ENCODE measurements around the gene GRAP.
"Not testable (repeated sequence)": the region's sequence is repeated elsewhere in the genome, so short reads cannot be mapped to it uniquely, and the experiment has no call there.

Gene GRAP

DNA sequence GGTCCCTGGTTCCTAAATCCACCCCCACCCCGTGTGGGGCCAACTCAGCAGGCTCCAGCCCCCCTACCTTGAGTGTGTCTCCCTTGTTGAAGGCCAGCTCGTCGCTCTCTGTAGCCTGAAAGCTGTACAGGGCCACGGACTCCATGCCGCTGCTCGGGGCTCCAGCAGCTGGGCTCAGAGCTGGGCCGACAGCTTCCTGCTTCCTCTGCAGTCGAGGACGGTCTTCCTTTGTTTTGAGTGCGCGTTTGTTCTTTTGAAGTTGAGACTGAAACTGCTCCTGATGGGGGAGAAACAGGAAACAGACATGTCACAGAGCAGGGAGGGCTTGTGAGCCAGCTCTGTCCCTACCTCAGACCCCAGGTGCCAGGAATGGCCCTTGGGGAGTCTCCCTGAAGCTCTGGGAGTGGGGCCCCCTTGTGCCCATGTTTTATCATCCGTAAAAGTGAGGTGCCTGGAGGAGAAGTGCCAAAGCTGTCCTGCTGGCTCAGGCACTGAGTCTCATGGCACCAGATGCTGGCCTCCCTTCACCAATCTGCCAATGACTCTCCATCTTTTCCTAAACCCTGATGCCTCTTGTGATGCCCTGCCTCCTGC lies at the start of gene GRAP:
Gene GRAP, minus strand, starts transcription at position 176 of the 594 bp plus-strand sequence. Its CDS starts 31 bp downstream, at position 145.
- DNase-seq = not testable (repeated sequence)

GRCh38 chr17:19093684-19094438 lies 47.1 kb upstream of the GRAP start:
- DNase-seq = not testable (repeated sequence)

GRCh38 chr17:19092737-19093683 lies 46.3 kb upstream of the GRAP start:
- not testable (repeated sequence) for DNase-seq

GRCh38 chr17:19090058-19090772 lies 43.5 kb upstream of the GRAP start:
- DNase-seq = not testable (repeated sequence)

DNA sequence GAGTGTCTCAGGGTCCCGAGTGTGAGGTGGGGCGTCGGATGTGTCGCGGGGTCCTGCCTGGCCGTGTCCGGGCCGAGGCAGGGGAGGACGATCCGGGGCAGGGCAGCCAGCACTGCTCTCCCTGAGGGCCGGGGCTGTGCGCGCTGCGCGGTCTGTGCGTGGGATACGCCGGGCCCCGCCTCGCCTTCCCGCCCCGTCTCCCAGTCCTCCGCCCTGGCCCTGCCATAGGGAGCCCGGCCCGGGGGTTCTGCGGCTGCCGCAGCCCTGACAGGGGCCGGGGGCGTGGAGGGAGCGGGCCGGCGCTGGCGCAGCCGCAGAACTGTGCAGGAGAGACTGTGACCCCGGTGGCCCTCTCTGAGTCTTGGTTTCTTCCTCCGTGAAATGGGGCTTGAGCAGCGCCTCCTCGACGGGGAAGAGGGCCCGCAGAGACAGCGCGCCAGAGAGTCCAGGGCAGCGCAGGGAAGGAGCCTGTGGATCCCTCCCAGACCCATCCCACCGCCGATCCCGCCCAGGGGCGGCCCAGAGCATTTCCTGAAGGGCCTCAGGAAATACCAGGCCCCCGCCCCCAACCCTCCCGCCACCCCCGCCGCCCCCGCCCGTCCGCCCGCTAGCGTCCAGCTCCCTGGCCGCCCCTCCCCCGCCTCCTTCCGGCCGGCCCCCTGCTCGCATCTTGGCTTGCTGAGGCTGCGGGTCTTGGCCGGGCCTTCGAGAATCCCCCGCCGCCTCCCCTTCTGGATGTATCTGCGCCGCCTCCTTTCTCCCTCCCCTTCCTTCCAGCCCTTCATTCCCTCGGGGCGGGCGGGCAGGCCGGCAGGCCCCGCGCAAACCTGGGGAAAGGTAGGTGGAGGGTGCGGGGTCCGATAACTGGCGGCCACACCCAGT lies 42.3 kb upstream of the GRAP start:
- DNase-seq = not testable (repeated sequence)

DNA sequence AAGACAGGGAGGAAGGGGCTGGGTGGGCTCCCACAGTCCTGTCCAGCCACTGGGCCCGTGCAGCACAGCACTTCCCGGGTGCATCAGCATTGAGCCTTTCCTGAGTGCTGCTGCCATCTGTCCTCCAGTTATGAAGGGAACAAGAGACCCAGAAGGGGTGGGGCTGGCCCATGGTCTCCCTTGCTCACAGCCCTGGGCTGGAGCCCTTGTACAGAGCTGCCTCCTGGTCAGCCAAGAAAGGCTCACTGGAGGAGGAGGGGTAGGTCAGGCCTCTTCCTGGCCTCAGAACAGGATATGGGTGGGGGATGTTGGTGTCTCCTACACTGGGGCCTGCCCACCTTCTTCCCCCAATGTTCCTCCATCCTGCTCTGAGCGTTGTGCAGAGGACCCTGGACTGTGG lies 30.6 kb upstream of the GRAP start:
- DNase-seq = not testable (repeated sequence)

DNA sequence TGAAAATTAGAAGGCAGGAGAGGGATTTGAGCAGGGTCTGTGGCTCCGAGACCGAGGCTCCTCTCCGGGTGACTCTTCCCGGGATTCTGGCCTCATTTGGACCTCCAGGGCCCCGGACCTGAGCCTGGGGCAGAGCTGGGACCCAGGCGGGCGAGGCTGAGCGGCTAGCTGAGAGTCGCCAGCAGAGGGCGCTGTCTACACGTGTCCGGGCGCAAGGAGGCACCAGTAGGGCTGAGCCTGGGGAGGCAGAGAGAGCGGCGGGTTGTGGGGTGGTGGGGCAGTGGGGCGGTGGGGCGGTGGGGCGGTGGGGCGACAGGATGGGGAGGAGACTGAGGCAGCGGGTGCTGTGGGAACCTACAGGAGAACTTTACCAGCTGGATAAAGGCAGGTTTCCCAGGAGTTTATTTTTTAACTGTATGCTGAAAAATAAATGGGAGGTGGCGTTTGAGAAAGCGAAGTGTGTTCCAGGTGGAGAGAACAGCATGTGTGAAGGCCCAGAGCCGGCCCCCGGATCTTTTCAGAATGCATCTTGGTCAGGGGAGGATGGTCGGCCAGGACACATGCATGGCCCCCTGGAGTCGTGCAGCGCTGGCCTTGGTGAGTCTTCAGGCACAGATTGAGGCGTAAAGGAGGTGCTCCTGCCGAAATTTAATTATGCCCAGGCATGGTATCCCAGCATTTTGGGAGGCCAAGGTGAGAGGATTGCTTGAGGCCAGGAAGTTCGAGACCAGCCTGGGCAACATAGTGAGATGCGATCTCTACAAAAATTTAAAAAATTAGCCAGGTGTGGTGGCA lies 29.8 kb upstream of the GRAP start:
- peak; percentile 2 for DNase-seq

DNA sequence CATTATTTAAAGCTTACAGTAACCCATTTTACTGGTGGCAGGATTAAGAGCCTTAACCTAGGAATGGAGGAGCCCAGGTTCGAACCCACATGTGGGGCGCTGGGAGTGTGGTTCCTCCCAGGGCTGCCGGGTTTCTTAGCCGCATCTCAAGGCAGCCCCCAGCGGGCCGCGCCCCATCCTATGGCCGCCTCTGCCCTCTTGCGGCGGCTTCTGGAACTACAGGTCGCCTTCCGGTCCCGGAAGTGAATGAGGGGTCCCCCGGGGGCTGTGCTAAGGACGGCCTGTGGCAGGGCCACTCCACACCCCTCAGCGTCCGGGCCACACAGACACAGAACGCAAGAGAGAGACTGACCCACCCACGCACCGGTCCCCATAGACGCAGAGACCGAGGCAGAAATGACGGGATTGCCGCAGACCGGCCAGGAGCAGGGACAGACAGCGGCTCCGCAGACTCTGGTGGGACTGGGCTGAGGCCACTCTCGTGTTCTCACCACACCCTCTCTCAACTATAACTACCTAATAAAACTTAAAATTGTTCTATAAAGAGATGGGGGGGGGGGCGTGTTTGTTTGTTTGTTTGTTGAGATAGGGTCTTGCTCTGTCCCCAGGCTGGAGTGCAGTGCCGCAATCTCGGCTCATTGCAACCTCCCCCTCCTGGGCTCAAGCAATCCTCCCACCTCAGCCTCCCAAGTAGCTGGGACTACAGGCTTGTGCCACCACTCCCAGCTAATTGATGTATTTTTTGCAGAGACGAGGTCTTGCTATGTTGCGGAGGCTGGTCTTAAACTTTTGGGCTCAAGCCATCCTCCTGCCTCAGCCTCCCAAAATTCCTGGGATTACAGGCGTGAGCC lies 23.8 kb upstream of the GRAP start:
- DNase-seq = not testable (repeated sequence)

GRCh38 chr17:19064378-19064777 lies 17.6 kb upstream of the GRAP start:
- not testable (repeated sequence) for DNase-seq

DNA sequence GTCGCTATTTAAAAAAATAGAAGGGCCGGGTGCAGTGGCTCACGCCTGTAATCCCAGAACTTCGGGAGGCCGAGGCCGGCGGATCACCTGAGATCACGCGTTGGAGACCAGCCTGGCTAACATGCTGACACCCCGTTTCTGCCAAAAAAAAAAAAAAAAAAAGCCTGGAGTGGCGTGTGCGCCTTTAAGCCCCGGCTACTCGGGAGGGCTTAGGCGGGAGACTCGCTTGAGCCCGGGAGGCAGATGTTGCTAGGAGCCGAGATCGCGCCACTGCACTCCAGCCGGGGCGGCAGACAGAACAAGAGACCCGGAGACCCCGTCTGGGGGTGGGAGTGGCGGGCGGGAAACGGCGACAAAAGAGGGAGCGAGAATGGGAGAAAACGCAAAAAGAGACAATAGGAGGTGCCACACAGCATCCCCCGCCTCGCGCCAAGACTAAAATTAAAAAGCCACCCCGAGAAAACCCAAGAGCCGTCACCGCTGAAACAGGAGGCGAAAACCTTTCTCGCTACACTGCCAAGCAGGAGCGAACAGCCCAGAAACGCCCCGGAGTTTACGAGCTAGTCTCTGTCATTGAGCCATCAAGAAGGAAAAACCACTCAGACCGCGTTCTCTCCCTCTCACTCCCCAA lies 16.7 kb upstream of the GRAP start:
- peak; percentile 77 for DNase-seq

- DNase-seq = not testable (repeated sequence)
Measured at GRCh38 chr17:19062718-19063325, 16.1 kb upstream of the GRAP start.

- not testable (repeated sequence) for DNase-seq
Measured at GRCh38 chr17:19062009-19062717, 15.4 kb upstream of the GRAP start.

GRCh38 chr17:19055447-19055846 lies 8.7 kb upstream of the GRAP start:
- not testable (repeated sequence) for DNase-seq

DNA sequence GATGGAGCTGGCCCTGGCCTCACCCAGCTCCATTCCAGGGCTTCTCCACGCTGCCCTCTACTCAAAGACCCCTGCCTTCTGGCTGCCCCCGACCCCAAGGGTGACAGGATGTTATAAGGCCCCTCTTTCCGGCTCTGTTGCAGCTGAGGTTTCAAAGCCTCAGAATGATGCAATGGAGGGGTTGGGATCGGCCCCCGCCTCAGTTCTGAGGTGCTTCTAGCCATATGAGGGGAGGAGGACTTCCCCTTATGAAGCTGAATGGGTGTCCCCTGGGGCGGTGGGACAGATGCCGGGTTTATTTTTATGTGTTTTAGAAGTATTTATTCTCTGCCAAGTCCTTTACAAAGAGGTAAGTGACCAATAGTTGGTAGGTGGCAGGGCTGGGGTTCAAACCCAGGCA lies 2.1 kb upstream of the GRAP start:
- not testable (repeated sequence) for DNase-seq

- DNase-seq = not testable (repeated sequence)
Measured at GRCh38 chr17:19047510-19047909, 753 bp upstream of the GRAP start.

DNA sequence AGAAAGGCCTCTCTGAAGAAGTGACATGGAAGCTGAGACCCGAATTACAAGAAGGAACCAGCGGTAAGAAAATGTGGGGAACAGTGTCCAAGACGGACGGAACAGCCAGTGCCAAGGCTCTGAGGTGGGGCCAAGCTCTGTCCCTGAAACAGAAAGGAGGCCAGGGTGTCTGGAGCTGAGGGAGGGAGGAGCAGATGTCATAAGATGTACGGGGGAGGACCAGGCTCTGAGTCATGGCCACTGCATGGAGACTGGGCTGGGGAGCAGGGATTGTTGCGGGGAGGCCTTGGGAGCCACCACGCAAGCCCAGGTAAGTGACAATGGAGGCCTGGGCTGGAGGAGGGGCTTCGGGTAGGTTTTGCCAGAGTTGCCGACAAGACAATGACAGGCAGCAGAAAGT lies 2.1 kb downstream of the GRAP start:
- DNase-seq = not testable (repeated sequence)

- DNase-seq = not testable (repeated sequence)
Measured at GRCh38 chr17:19043032-19043431, 3.7 kb downstream of the GRAP start.

DNA sequence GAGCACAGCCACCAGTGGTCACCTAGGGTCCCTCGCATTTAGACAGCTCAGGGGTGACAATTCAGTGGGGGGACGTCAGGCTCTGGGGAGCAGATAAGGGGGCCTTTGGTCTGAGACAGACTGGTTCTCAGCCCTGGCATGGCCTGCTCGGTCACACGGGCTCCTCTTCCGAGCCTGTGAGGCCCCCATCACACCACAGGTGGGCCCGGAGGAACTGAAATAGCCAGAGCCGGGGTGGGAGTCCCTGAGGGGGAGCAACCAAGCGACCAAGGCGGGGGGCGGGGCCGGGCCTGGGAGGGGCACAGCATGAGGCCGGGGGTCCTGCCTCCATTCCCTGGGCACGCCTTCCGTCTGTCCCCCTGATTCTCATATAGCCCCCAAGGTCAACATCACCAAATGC lies 4.4 kb downstream of the GRAP start:
- DNase-seq = not testable (repeated sequence)
